WTC11 (cell line): ENCODE results near the gene NCK1. TPM values are rescaled to one million over a fixed set of nuclear protein-coding genes. Genes with fewer than 3 reads are reported as not detected.

Experiments used
- ATAC-seq: fragments of 200-7000 bp; cut with Tn5 transposase; 2 replicates; pipeline ENCODE4 v1.10.0; 2021; ENCODE audit warnings: mild to moderate bottlenecking, moderate library complexity
- CTCF ChIA-PET: fragments of 300-600 bp; sonication (Branson Sonifier 250); formaldehyde crosslinking; loops from one replicate; lab custom pipeline; 2021; ENCODE audit warnings: antibody characterized with exemption; lab: Charles Lee
- POLR2A ChIA-PET: fragments of 350-600 bp; sonication (Branson Sonifier 250); formaldehyde crosslinking; loops from one replicate; lab custom pipeline; 2021; ENCODE audit warnings: antibody characterized with exemption; lab: Charles Lee
- DNase-seq: peaks from one replicate; pipeline ENCODE4 v3.0.0; 2021; ENCODE audit warnings: low spot score
- H3K27ac Mint-ChIP-seq: 2 replicates; pipeline ENCODE4 v1.8.0; 2021; ENCODE audit warnings: mixed read lengths
- H3K27me3 Mint-ChIP-seq: 2 replicates; pipeline ENCODE4 v1.8.0; 2021; ENCODE audit warnings: low read depth, mild to moderate bottlenecking, moderate library complexity, mixed read lengths
- H3K36me3 Mint-ChIP-seq: 2 replicates; pipeline ENCODE4 v1.8.0; 2021; ENCODE audit warnings: mixed read lengths
- H3K4me1 Mint-ChIP-seq: 2 replicates; pipeline ENCODE4 v1.8.0; 2022; ENCODE audit warnings: mixed read lengths
- H3K4me3 Mint-ChIP-seq: 2 replicates; pipeline ENCODE4 v1.8.0; 2021; ENCODE audit warnings: mild to moderate bottlenecking, moderate library complexity, mixed read lengths
- H3K9me3 Mint-ChIP-seq: 2 replicates; pipeline ENCODE4 v1.8.0; 2021; ENCODE audit warnings: mixed read lengths
- ARID4B ChIP-seq: sonication (generic); formaldehyde crosslinking; IDR thresholded peaks from 2 replicates; pipeline ENCODE4 v1.8.0; 2023; ENCODE audit warnings: missing genetic modification reagents, mild to moderate bottlenecking, borderline replicate concordance
- ATF1 ChIP-seq: sonication (generic); formaldehyde crosslinking; IDR thresholded peaks from 2 replicates; pipeline ENCODE4 v1.8.1; 2023; ENCODE audit warnings: mild to moderate bottlenecking, moderate library complexity, missing genetic modification reagents
- CREB1 ChIP-seq: sonication (generic); formaldehyde crosslinking; IDR thresholded peaks from 2 replicates; pipeline ENCODE4 v1.8.0; 2023; ENCODE audit warnings: mild to moderate bottlenecking, missing genetic modification reagents
- E2F5 ChIP-seq: sonication (generic); formaldehyde crosslinking; IDR thresholded peaks from 2 replicates; pipeline ENCODE4 v1.8.1; 2022; ENCODE audit warnings: mild to moderate bottlenecking, moderate library complexity, missing genetic modification reagents
- FOXK1 ChIP-seq: sonication (generic); formaldehyde crosslinking; IDR thresholded peaks from 2 replicates; pipeline ENCODE4 v1.8.0; 2022; ENCODE audit warnings: mild to moderate bottlenecking, moderate library complexity, missing genetic modification reagents
- HMGA2 ChIP-seq: fragments of 250-450 bp; sonication (Bioruptor Pico); IDR thresholded peaks from 2 replicates; pipeline ENCODE4 v1.4.0; 2021; ENCODE audit warnings: mild to moderate bottlenecking, moderate library complexity
- IRF1 ChIP-seq: sonication (generic); formaldehyde crosslinking; IDR thresholded peaks from 2 replicates; pipeline ENCODE4 v1.8.0; 2023; ENCODE audit warnings: missing genetic modification reagents
- KAT7 ChIP-seq: sonication (generic); formaldehyde crosslinking; IDR thresholded peaks from 2 replicates; pipeline ENCODE4 v1.8.1; 2023; ENCODE audit warnings: missing genetic modification reagents, mild to moderate bottlenecking, borderline replicate concordance
- MXD4 ChIP-seq: fragments of 250-450 bp; sonication (Bioruptor Pico); IDR thresholded peaks from 2 replicates; pipeline ENCODE4 v1.8.0; 2021; ENCODE audit warnings: mild to moderate bottlenecking, moderate library complexity, borderline replicate concordance
- NR3C1 ChIP-seq: sonication (generic); formaldehyde crosslinking; conservative IDR thresholded peaks from 2 replicates; pipeline ENCODE4 v1.8.1; 2023; ENCODE audit warnings: low read depth, mild to moderate bottlenecking, missing genetic modification reagents
- PRRX2 ChIP-seq: fragments of 250-450 bp; sonication (Bioruptor Pico); IDR thresholded peaks from 2 replicates; pipeline ENCODE4 v1.8.0; 2021; ENCODE audit warnings: mild to moderate bottlenecking
- RORB ChIP-seq: fragments of 250-450 bp; sonication (Bioruptor Pico); IDR thresholded peaks from 2 replicates; pipeline ENCODE4 v1.9.0; 2021; ENCODE audit warnings: mild to moderate bottlenecking
- ZNF138 ChIP-seq: sonication (generic); formaldehyde crosslinking; conservative IDR thresholded peaks from 2 replicates; pipeline ENCODE4 v1.8.1; 2022; ENCODE audit warnings: mild to moderate bottlenecking, moderate library complexity, missing genetic modification reagents
- ZNF263 ChIP-seq: sonication (generic); formaldehyde crosslinking; IDR thresholded peaks from 2 replicates; pipeline ENCODE4 v1.8.1; 2022; ENCODE audit warnings: low read depth, mild to moderate bottlenecking, moderate library complexity, missing genetic modification reagents
- total RNA-seq: library from RNA; stranded (reverse); gene quantifications from 3 replicates; pipeline ENCODE4 v1.2.3, GENCODE V29; 2021
- TF ChIP-seq, protein P1 (sequence below): sonication (generic); formaldehyde crosslinking; IDR thresholded peaks from 2 replicates; pipeline ENCODE4 v1.8.0; 2022; ENCODE audit warnings: mild to moderate bottlenecking, missing genetic modification reagents

Gene NCK1
- total RNA-seq, 1 experiment from 2014 or later: 28.9 TPM

DNA sequence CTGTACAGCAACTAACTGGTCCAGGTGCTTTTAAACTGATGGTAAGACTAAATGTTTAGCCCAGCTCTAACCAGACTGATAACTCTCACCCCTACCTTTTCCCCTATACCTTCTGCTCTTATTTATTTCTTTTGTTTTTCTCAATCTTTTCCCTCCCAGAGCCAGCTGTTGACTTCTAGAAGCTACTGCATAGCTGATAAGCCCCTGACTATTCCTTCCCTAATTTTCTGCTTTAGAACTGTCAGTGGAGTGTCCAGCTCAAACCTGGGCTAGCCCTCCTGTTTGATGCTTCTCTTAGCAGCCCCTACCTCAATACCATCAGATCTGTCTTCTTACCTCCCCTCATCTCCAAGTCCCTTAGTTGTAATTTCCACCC, 22.5 kb upstream of the NCK1 start:
- Mint-ChIP-seq H3K27me3 (no peaks in the 10 kb centered on the region; the same call in 1 of the 2 replicates), H3K4me1 (peaks cover 29% of the 10 kb centered on the region), H3K9me3 (no peaks in the 10 kb centered on the region), H3K27ac (peak overlapping the region; percentile 61; the same call in 1 of the 2 replicates), H3K36me3 (peaks cover 14% of the 10 kb centered on the region), H3K4me3 (no peak overlapping the region)
- ATAC-seq: no peak
- ChIA-PET POLR2A (interaction anchor here (1.0 to 1.3 kb wide), 2 partner anchors 23 to 135 kb away, joined by 4 to 5 read pairs; partner anchors contain the start of gene NCK1), CTCF (interaction anchor here (0.5 to 2.2 kb wide), 4 partner anchors 22 to 642 kb away, joined by 3 to 11 read pairs (median 4); partner anchors contain the start of gene STAG1)
- TF ChIP-seq HMGA2: no peak
- TF ChIP-seq MXD4 (CRISPR knock-in tag): no peak
- TF ChIP-seq ATF1 (CRISPR knock-in tag): no peak
- TF ChIP-seq PRRX2: no peak
- TF ChIP-seq ARID4B (CRISPR knock-in tag): no peak
- DNase-seq: no peak

GRCh38 chr3:136840252-136840651, 21.8 kb upstream of the NCK1 start:
- DNase-seq (no peak), ATAC-seq (no peak)
- TF ChIP-seq NR3C1 (no peak), CREB1 (no peak), E2F5 (CRISPR knock-in tag) (no peak), KAT7 (CRISPR knock-in tag) (no peak), ARID4B (CRISPR knock-in tag) (no peak), ZNF263 (CRISPR knock-in tag) (no peak), ZNF138 (CRISPR knock-in tag) (no peak), IRF1 (no peak), FOXK1 (CRISPR knock-in tag) (no peak), RORB (CRISPR knock-in tag) (no peak)
- TF ChIP-seq, protein P1, sequence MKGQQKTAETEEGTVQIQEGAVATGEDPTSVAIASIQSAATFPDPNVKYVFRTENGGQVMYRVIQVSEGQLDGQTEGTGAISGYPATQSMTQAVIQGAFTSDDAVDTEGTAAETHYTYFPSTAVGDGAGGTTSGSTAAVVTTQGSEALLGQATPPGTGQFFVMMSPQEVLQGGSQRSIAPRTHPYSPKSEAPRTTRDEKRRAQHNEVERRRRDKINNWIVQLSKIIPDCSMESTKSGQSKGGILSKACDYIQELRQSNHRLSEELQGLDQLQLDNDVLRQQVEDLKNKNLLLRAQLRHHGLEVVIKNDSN (CRISPR knock-in tag): no peak
- ChIA-PET POLR2A (interaction anchor here (1.0 to 1.3 kb wide), 2 partner anchors 22 to 135 kb away, joined by 4 to 5 read pairs; partner anchors contain the start of gene NCK1), CTCF (interaction anchor here (1.0 to 2.2 kb wide), 2 partner anchors 21 to 174 kb away, joined by 3 to 11 read pairs; no protein-coding TSS in a partner anchor)
- Mint-ChIP-seq H3K4me1 (peaks cover 29% of the 10 kb centered on the region), H3K27me3 (no peaks in the 10 kb centered on the region; the same call in 1 of the 2 replicates), H3K27ac (no peak overlapping the region), H3K36me3 (peaks cover 19% of the 10 kb centered on the region), H3K4me3 (no peak overlapping the region), H3K9me3 (no peaks in the 10 kb centered on the region)
